Activated CD8-positive, alpha-beta T cell treated with anti-CD3 and anti-CD28 coated beads for 36 hours (primary cell): ENCODE results near the gene RBM27. TPM values are rescaled to one million over a fixed set of nuclear protein-coding genes. Genes with fewer than 3 reads are reported as not detected.

Experiments
- ATAC-seq: fragments of 200-7000 bp; cut with Tn5 transposase; one replicate; pipeline ENCODE4 v1.10.0; 2021; ENCODE audit warnings: mild to moderate bottlenecking, moderate library complexity
- CTCF ChIA-PET: fragments of 350-600 bp; sonication (Branson Sonifier 250); formaldehyde crosslinking; loops from one replicate; lab custom pipeline; 2021; ENCODE audit warnings: antibody characterized with exemption; lab: Charles Lee
- POLR2A ChIA-PET: fragments of 350-600 bp; sonication (Branson Sonifier 250); formaldehyde crosslinking; loops from one replicate; lab custom pipeline; 2021; ENCODE audit warnings: antibody characterized with exemption; lab: Charles Lee
- DNase-seq: peaks from one replicate; pipeline ENCODE4 v3.0.0-alpha.2; 2020
- H3K27ac Mint-ChIP-seq: one replicate; pipeline ENCODE4 v1.8.0; 2021; ENCODE audit warnings: mild to moderate bottlenecking, mixed read lengths
- H3K27me3 Mint-ChIP-seq: one replicate; pipeline ENCODE4 v1.8.0; 2021; ENCODE audit warnings: mixed read lengths
- H3K36me3 Mint-ChIP-seq: one replicate; pipeline ENCODE4 v1.8.0; 2021; ENCODE audit warnings: low read depth, mixed read lengths
- H3K4me1 Mint-ChIP-seq: one replicate; pipeline ENCODE4 v1.8.0; 2021; ENCODE audit warnings: low read depth, mixed read lengths
- H3K4me3 Mint-ChIP-seq: one replicate; pipeline ENCODE4 v1.8.0; 2021; ENCODE audit warnings: mild to moderate bottlenecking, moderate library complexity, mixed read lengths
- H3K9me3 Mint-ChIP-seq: one replicate; pipeline ENCODE4 v1.8.0; 2021; ENCODE audit warnings: mixed read lengths
- CTCF ChIP-seq: fragments of 200-600 bp; IDR thresholded peaks from one replicate; pipeline ENCODE4 v1.8.0; 2022; ENCODE audit warnings: antibody characterized with exemption, mild to moderate bottlenecking
- intact Hi-C: fragments of 100-400 bp; cut with micrococcal nuclease; formaldehyde crosslinking; loops from one replicate; pipeline ENCODE4 v1.10.0; 2022
- total RNA-seq, 2 experiments: library from RNA; stranded (reverse); gene quantifications; one replicate each; pipeline ENCODE4 v1.2.3, GENCODE V29; 2021

Gene RBM27
- total RNA-seq, 2 experiments from 2014 or later, result 29.1 to 29.3 TPM

GRCh38 chr5:146243247-146243646 is 39.8 kb downstream of the RBM27 start:
- intact Hi-C loops, result loop anchor here (5.0 kb wide), 1 partner anchor 36 kb away; no protein-coding TSS in a partner anchor
- Mint-ChIP-seq H3K9me3 (no peaks in the 10 kb centered on the region), H3K27ac (no peak overlapping the region), H3K4me1 (peaks cover 16% of the 10 kb centered on the region), H3K27me3 (no peaks in the 10 kb centered on the region), H3K4me3 (no peak overlapping the region), H3K36me3 (peaks cover 25% of the 10 kb centered on the region)
- no peak for DNase-seq
- POLR2A ChIA-PET, result no interaction called here
- CTCF ChIA-PET, result interaction anchor here (1.2 kb wide), 1 partner anchor 113 kb away, joined by 3 read pairs; no protein-coding TSS in a partner anchor
- TF ChIP-seq CTCF, result no peak
- ATAC-seq, result no peak

- no peaks in the 10 kb centered on the region for H3K27me3 Mint-ChIP-seq
- H3K9me3 Mint-ChIP-seq, result no peaks in the 10 kb centered on the region
- CTCF ChIA-PET, result no interaction called here
- peaks cover 4% of the 10 kb centered on the region for H3K4me1 Mint-ChIP-seq
- no peak for TF ChIP-seq CTCF
- intact Hi-C loops, result no loop called here
- H3K27ac Mint-ChIP-seq, result no peak overlapping the region
- ATAC-seq (no peak), DNase-seq (no peak)
- H3K36me3 Mint-ChIP-seq, result peaks cover 22% of the 10 kb centered on the region
- no peak overlapping the region for H3K4me3 Mint-ChIP-seq
- POLR2A ChIA-PET, result no interaction called here
Measured at GRCh38 chr5:146248561-146248960, 45.2 kb downstream of the RBM27 start.

GRCh38 chr5:146249801-146250200 is 46.4 kb downstream of the RBM27 start:
- TF ChIP-seq CTCF, result no peak
- ChIA-PET CTCF (no interaction called here), POLR2A (no interaction called here)
- Mint-ChIP-seq H3K36me3 (peaks cover 23% of the 10 kb centered on the region), H3K4me1 (peaks cover 9% of the 10 kb centered on the region), H3K4me3 (no peak overlapping the region), H3K9me3 (no peaks in the 10 kb centered on the region), H3K27me3 (no peaks in the 10 kb centered on the region), H3K27ac (no peak overlapping the region)
- DNase-seq (no peak), ATAC-seq (no peak)
- intact Hi-C loops, result no loop called here

Other genes starting within 250 kb of the RBM27 start
- under 1 TPM in 1 of 2 experiments, not detected in 1; 0.61 TPM for gene PLAC8L1, start 98.0 kb upstream of the RBM27 start, total RNA-seq
- 100 to 1,000 TPM; 144 to 152 TPM for gene LARS1, start 21.0 kb upstream of the RBM27 start, total RNA-seq
- not detected for gene POU4F3, start 135.2 kb downstream of the RBM27 start, total RNA-seq
- 100 to 1,000 TPM; 116 to 120 TPM for gene TCERG1, start 243.7 kb downstream of the RBM27 start, total RNA-seq